HG03571 (cell line): ENCODE measurements around the gene SPEF1.
"Not testable (repeated sequence)": the region's sequence is repeated elsewhere in the genome, so short reads cannot be mapped to it uniquely, and the experiment has no call there.

Experiments used
- ATAC-seq: cut with Tn5 transposase; IDR thresholded peaks from one replicate; pipeline ENCODE4 v1.9.1; 2021; ENCODE audit not compliant: unreplicated experiment

Gene SPEF1, protein sequence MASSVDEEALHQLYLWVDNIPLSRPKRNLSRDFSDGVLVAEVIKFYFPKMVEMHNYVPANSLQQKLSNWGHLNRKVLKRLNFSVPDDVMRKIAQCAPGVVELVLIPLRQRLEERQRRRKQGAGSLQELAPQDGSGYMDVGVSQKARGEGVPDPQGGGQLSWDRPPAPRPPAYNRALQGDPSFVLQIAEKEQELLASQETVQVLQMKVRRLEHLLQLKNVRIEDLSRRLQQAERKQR

DNA sequence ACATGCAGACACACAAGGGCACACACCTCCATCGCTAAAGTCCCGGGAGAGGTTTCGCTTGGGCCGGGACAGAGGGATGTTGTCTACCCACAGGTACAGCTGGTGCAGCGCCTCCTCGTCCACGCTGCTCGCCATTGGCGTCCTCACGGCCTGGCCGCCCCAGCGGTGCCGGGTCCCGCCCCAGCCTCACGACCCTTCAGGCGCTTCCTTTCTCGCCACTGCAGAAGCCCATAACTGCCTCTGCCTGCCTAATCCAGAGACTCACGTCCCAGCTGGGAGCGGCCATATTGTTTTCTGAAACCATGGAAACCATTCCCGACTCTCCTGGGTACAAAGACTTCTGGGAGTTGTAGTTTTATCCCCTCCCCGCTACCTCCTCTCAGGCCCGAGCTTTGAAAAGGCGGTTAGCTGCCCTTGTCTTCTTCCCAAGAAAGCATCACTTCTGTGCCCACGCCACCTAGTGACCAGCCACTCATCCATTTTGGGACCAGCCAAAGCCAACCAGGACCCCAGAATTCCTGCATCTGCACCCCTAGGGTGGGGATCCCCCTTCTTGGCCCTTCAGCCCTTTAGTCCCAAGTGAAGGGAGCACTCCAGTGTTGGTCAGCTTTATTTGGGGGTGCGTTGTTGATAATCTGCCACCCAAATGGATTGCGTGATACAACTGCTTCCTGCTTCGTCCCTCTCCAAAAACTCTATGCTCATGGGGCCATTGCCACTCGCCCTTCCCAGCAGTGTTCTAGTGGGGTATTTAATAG, at the start of gene SPEF1:
Gene SPEF1 (minus strand): TSS at position 296 of the 758 bp plus-strand sequence. CDS start 161 bp downstream, at position 135.
- peak; percentile 46 for ATAC-seq

DNA sequence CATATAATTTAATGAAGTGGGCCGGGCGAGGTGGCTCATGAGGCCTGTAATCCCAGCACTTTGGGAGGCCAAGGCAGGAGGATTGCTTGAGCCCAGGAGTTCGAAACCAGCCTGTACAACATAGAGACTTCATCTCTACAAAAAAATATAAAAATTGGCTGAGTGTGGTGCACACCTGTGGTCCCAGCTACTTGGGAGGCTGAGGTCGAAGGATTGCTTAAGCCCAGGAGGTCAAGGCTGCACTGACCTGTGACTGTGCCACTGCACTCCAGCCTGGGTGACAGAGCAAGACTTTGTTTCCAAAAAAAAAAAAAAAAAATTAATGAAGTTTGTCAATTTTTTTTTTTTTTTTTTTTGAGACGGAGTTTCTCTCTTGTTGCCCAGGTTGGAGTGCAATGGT, 48.6 kb upstream of the SPEF1 start:
- not testable (repeated sequence) for ATAC-seq

DNA sequence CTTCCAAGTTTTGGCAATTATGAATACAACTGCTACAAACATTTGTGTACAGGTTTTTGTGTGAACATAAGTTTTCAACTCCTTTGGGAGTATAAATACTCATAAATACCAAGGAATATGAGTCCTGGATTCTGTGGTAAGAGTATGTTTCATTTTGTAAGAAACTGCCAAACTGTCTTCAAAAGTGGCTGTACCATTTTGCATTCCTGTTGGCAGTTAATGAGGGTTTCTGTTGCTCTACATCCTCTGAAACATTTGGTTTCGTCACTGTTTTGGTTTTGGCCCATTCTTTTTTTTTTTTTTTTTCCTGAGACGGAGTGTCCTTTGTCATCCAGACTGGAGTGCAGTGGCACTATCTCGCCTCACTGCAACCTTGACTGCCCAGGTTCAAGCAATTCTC, 47.5 kb upstream of the SPEF1 start:
- no peak for ATAC-seq

DNA sequence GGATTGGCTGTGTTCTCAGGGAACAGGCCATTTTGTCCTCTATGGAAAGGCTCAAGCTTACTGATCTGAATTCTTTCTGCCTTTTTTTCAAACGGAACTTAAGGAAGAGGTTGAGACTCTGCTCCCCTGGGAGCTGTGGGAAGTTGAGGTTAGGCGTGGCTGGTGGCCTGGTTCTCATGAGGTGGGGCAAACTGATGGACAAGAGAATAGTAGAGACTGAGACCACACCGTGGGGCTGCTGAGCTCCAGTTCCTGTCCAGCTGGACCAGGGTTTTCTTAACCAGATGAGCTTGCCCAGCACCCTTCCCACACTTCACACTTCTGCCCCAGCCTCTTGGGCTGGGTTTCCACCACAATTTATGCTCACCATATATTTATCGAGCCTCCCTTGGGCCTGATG, 45.2 kb upstream of the SPEF1 start:
- ATAC-seq, result no peak

DNA sequence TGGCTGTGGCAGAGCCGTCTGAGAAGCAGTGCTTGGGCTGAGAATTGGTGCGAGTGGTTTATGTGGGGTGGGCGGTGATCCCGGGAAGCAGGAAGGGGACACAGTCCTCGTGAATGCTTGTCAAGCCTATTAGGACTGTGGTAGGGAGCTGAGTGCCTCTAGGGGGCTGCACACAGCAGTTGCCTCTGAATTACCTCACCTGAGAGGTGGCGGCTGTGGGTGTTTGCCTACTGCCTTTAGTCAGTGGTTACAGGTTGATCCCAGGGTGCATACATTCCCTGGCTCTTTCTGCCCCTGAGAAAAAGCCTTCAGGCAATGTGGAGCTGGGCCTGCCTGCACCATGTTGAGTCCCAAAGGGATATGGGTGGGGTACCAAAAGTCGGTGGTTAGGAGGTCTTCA, 44.3 kb upstream of the SPEF1 start:
- ATAC-seq, result no peak

DNA sequence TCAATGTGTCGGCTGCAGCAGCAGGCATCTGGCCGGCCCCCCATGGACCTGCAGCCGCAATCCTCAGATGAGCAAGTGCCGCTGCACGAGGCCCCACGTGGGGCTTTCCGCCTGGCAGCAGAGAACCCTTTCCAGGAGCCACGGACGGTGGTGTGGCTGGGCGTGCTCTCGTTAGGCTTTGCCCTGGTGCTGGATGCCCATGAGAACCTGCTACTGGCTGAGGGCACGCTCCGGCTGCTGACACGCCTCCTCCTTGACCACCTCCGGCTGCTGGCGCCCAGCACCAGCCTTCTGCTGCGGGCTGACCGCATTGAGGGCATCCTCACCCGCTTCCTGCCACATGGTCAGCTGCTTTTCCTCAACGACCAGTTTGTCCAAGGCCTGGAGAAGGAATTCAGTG, 42.6 kb upstream of the SPEF1 start:
- ATAC-seq, result no peak

DNA sequence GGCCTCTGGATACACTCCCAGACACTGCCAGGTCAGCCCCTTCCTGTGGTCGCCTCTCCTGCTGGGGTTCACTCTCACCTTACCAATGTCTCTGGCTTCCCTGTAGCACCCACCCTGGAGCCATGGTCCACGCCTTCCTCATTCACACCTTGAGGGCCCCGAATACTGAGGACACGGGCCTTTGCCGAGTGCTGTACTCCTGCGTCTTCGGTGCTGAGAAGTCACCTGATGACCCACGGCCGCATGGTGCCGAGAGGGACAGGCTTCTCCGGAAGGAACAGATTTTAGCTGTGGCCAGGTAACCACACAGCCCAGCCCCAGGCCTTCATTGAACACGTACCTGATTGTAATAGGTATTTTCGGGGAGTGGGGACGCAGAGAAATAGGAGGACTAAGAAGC, 40.7 kb upstream of the SPEF1 start:
- ATAC-seq, result no peak

DNA sequence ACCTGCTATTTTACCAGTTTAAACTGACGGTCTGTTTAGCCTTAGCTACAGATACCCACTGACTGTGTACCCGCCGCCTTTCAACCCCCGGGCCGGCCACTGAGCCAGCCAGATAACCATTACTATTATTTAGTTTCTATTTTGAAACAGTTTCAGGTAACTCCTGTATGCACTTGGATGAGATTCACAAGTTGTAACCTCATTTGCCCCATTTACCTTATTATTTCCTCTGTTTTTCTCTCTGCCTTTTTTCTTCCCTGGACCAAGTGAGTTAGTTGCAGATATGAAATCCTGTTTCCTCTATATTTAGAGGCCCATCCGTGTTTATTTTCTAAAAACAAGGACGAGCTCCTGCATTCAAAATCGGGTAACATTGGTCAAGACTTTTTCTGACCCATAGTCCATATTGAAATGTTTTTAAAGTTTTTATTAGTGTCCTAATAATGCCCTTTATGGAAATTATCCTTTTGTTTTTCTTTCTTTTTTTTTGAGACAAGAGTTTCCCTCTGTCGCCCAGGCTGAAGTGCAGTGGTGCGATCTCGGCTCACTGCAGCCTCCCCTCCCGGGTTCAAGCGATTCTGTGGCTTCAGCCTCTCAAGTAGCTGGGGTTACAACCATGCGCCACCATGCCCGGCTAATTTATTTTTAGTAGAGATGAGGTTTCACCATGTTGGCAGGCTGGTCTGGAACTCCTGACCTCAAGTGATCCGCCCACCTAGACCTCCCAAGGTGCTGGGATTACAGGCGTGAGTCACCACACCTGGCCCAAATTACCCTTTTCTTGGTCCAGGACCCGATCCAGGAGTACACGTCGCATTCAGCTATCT, 39.9 kb upstream of the SPEF1 start:
- ATAC-seq, result peak; percentile 7

DNA sequence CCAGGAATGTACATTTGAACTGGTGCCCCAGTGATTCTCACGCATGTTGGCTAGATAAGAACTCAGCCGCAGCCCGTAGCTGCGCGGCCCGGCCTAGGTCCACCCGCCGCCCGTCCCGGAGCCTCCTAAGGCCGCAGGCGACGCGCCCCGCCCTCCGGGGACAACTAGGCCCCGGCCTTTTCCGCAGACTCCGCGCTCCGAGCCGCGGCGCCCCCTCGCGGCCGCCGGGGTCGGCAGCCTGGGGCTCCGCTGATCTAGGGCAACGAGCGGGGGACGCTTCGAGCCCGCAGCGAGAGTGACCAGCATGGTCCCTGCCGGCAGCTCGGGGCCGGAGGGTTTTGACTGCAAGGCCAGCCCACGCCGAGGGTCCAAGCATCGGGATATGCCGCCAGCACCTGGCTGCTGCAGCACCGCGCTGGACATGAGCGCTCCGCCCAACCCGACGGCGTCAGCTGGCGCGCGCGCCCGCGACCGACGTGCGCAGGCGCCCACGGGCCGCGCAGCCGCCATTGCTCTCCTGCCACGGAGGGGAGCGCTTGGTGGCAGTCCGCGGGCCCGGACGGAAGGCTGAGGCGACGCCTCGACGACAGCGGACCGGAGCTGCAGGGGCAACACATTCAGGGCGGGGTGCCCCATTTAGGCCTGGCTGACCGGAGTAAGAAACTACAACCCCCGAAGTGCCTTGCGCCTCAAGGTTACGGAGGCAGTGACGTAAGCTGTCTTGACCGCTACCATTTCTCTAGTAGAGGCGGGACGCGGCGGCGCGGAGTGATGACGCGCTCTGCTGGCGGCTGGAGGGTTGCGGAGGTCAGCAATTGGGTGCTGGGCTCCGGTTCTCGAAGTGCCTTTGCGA, 39.0 kb upstream of the SPEF1 start, which contains the start of gene AP5S1:
Gene AP5S1 (plus strand): TSS at position 500 of the 853 bp plus-strand sequence. CDS start 1,571 bp downstream, outside the sequence.
- ATAC-seq, result peak; percentile 72

DNA sequence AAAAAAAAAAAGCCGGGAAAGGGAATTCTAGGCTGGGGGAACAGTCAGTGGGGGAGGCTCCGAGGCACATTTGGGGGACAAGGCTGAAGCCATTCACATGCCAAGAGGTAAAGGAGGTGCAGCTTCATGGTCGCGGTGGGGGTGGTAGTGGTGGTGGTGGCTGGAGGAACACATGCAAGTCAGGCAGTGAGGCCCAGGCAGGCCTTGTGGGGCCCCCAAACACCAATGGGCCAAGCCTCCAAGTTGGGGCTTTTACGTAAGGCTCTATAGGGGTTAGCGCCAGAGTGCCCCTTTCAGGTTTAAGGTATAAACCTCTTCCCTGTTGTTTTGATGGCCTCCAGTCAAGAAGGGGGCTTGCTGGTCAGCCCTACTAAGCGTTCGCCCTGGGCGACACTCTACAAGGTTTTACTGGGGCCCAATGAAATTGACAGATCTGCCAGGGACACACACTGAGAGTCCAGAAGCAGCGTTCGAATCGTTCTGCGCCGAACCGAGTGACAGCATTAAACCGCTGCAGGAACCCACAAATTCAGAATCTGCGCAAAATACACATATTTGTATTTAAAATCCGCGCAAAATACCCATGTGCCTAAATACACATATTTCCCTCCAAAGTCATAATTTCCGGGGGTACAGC, 38.3 kb upstream of the SPEF1 start:
- no peak for ATAC-seq

DNA sequence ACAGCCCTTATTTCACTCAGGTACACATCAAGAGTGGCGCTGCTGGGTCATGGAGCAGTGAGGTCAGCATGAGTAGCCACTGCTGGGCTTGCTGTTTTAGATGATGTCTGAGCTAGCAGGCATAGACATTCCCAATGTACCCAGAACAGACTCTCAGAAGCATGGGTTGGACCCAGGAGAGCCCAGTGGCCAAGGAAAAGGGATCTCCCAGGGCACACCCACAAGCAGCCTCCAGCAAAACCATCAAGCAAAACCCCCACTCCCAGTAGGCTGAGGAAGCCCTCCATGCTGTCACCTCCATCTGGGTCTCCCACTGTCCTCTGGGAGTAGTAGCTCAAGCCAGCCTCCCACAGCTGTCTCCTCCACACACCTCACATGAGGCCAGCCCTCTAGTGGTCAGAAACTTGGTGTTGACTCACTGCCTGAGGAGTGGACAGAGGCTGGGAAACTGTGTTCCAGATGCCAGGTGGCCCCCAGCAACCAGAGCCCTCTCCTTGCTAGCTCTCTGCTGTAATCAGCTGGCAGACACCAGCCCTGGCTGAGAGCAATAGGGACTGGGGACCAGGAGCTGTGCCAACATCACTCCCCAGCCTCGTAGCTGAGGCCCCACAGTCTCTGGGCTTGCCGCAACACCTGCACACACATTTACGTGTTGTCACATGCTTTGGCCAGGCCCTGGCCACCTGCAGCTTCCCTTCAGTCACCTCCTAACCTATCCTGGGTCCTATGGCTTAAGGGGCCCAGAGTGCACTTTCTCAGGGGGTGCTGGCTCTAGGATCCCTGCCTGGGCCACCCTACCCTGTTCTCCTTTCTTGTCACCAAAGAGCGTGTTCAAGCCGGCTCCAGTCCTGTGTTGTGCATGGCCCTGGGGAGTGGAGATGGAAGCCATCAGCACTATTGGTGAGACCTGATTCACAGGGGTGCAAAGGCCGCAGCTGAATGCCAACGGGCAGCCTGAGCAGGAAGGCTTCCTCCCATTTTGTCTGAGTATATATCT, 37.2 kb upstream of the SPEF1 start:
- no peak for ATAC-seq

DNA sequence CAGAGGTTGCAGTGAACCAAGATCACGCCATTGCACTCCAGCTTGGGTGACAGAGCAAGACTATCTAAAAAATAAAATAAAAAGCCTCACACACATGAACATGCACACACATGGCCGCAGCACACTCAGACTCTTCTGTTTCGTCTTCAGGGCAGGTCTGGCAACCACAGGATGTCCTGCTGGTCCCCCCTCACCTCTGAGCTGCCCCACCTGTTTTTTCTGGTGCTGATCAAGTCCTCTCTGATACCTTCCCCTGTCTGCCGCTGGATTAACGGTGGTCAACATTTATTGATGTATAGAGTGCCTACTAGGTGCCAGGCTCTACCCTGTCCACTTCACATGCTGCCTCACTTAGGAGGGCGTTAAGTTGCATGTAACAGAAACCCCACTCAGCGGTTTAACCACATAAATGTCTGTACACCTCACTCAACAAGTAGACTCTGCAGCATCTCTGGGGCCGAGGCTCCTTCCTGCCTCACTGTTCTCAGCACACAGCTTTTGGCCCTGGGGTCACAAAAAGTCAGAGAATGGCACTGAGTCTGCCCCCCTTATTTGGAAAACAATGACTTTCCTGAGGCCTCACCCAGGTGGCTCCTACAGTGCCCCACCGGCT, 34.6 kb upstream of the SPEF1 start:
- ATAC-seq, result no peak

DNA sequence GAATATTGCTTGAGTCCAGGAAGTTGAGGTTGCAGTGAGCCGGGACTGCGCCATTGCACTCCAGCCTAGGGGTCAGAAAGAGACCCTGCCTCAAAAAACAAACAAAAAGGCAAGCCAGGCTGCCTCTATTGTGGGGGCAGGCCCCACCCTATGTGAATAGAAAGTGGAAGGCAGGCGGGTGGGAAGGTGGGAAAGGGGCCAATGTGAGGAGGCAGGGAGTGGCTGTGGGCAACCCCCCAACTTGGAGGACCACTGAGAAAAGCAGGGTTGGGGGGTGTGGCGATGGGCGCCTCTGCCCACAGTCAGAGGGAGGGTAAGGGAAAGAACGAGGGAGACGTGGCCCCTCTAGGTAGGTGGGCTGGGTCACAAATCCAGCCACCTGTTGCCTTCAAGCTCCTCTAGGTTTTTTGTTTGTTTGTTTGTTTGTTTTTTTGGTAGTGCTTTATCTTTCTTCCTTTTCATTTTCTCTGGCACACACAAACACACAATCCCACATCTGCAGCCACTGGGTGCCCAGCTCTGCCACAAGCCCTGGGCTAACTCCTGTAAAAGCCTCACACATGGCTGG, 33.8 kb upstream of the SPEF1 start:
- no peak for ATAC-seq

DNA sequence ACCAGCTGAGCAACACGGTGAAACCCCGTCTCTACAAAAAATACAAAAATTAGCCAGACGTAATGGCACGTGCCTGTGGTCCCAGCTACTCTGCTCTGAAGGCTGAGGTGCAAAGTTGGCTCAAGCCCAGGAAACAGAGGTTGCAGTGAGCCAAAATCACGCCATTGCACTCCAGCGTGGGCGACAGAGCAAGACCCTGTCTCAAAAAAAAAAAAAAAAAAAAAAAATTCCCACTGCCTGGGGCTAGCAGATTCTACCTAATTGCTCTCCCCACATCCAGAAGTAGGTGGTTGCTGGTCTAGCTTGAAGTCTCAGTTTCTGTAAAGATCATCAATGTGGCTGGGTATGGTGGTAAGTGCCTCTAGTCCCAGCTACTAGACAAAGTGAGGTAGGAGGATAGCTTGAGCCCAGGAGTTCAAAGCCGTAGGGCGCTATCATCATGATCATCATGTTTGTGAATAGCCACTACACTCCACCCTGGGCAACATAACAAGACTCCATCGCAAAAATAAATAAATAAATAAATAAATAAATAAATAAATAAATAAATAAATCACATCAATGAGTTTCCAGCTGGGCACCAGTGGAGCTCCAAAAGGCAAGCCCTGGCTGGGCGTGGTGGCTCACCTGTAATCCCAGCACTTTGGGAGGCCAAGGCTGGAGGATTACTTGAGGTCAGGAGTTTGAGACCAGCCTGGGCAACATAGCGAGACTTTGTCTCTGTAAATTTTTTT, 32.8 kb upstream of the SPEF1 start:
- no peak for ATAC-seq

DNA sequence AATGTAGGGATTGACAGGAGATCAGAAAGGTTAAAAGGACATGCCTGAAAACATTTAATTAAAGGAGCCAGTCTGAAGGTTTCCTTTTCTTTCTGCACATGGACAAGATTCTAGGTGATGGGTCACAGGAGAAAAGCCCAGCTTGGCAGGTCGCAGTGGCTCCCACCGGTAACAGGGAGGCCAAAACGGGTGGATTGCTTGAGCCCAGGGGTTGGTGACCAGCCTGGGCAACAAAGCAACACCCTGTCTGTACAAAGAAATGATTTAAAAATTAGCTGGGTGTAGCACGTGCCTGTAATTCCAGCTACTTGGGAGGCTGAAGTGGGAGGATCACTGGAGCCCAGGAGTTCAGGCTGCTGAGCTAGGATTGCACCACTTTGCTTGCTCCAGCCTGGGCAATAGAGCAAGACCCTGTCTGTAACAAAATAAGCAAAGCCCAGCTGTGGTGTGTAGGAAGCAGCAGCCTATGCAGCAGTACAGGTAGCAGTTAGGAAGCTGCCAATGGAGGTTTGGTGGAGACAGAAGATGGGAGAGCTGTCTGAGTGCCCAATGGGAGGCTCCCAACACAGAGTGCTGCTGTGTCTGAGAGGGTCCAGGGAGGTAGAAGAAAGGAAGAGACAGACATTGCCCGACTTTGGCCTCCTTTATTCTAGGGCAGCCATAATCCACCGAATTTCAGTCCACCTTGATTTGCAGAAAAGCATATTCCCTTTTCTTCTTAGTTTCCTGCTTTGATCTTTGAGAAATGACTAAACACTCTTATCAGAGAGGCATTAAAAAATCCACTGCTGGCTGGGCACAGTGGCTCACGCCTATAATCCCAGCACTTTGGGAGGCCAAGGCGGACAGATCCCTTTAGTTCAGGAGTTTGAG, 32.0 kb upstream of the SPEF1 start:
- no peak for ATAC-seq

DNA sequence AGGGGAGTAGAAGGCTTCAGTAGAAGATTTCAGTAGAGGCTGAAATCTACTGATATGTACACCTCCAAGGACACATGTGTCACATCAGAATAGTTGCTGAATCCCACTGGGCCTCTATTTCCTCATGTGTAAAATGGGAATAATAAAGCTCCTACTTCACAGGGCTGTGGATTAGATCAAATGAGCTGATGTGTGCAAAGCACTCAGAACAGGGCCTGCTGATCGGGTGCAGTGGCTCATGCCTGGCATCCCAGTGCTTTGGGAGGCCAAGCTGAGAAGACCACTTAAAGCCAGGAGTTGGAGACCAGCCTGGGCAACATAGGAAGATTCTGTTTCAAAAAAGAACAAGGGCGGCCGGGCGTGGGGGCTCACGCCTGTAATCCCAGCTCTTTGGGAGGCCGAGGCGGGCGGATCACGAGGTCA, 31.0 kb upstream of the SPEF1 start:
- ATAC-seq, result no peak
